Epithelial cell of prostate (primary cell): ENCODE data around the gene BLM.
A peak's percentile ranks its signal among the peaks of the same experiment; 100 is the strongest.

ENCODE experiments used
- DNase-seq: peaks from one replicate; pipeline ENCODE4 v3.0.0-alpha.2; 2011; ENCODE audit warnings: low read depth, low spot score
- H3K27ac ChIP-seq: fragments of 450-650 bp; 2 replicates; pipeline ENCODE4 v1.5.1; 2017; ENCODE audit warnings: mild to moderate bottlenecking

Gene BLM

GRCh38 chr15:90690585-90690984 is 26.6 kb upstream of the BLM start:
- no peak overlapping the region for H3K27ac ChIP-seq
- DNase-seq = no peak

- DNase-seq = no peak
- no peak overlapping the region for H3K27ac ChIP-seq
Measured at GRCh38 chr15:90691369-90691768, 25.8 kb upstream of the BLM start.

- DNase-seq = no peak
- H3K27ac ChIP-seq = no peak overlapping the region
Measured at GRCh38 chr15:90691982-90692773, 25.0 kb upstream of the BLM start.

- no peak overlapping the region for H3K27ac ChIP-seq
- DNase-seq = no peak
Measured at GRCh38 chr15:90694987-90695386, 22.2 kb upstream of the BLM start.

GRCh38 chr15:90697175-90697574 is 20.0 kb upstream of the BLM start:
- H3K27ac ChIP-seq = no peak overlapping the region
- no peak for DNase-seq

GRCh38 chr15:90698629-90699028 is 18.5 kb upstream of the BLM start:
- no peak for DNase-seq
- no peak overlapping the region for H3K27ac ChIP-seq

- DNase-seq = no peak
- H3K27ac ChIP-seq = no peak overlapping the region
Measured at GRCh38 chr15:90701048-90701447, 16.1 kb upstream of the BLM start.

- DNase-seq = no peak
- no peak overlapping the region for H3K27ac ChIP-seq
Measured at GRCh38 chr15:90701880-90702630, 15.1 kb upstream of the BLM start.

- no peak overlapping the region for H3K27ac ChIP-seq
- DNase-seq = no peak
Measured at GRCh38 chr15:90703455-90703854, 13.7 kb upstream of the BLM start.

- H3K27ac ChIP-seq = no peak overlapping the region
- DNase-seq = no peak
Measured at GRCh38 chr15:90705212-90705611, 11.9 kb upstream of the BLM start.

GRCh38 chr15:90706394-90707327 is 10.5 kb upstream of the BLM start:
- no peak overlapping the region for H3K27ac ChIP-seq
- no peak for DNase-seq

GRCh38 chr15:90707489-90707888 is 9.7 kb upstream of the BLM start:
- H3K27ac ChIP-seq = no peak overlapping the region
- DNase-seq = no peak

- DNase-seq = no peak
- no peak overlapping the region for H3K27ac ChIP-seq
Measured at GRCh38 chr15:90708516-90708915, 8.6 kb upstream of the BLM start.

- DNase-seq = no peak
- H3K27ac ChIP-seq = no peak overlapping the region
Measured at GRCh38 chr15:90709278-90709677, 7.9 kb upstream of the BLM start.

- no peak for DNase-seq
Measured at GRCh38 chr15:90710436-90711027, 6.6 kb upstream of the BLM start.

GRCh38 chr15:90711418-90711824 is 5.7 kb upstream of the BLM start:
- no peak for DNase-seq
- no peak overlapping the region for H3K27ac ChIP-seq

More at GRCh38 chr15:90710436-90711027, 6.6 kb upstream of the BLM start:
- no peak overlapping the region for H3K27ac ChIP-seq

- DNase-seq = no peak
Measured at GRCh38 chr15:90711842-90712241, 5.3 kb upstream of the BLM start.

GRCh38 chr15:90713081-90713480 is 4.1 kb upstream of the BLM start:
- DNase-seq = no peak
- H3K27ac ChIP-seq = no peak overlapping the region

More at GRCh38 chr15:90711842-90712241, 5.3 kb upstream of the BLM start:
- no peak overlapping the region for H3K27ac ChIP-seq

GRCh38 chr15:90716317-90716975 is 700 bp upstream of the BLM start:
- peak overlapping the region; percentile 65 for H3K27ac ChIP-seq
- no peak for DNase-seq

GRCh38 chr15:90718232-90718631 is 1.1 kb downstream of the BLM start:
- no peak overlapping the region for H3K27ac ChIP-seq

More at GRCh38 chr15:90718232-90718631, 1.1 kb downstream of the BLM start:
- no peak for DNase-seq
